Measurements from ENCODE around the gene VWA2. TPM values are rescaled to one million over a fixed set of nuclear protein-coding genes. Genes with fewer than 3 reads are reported as not detected.

Gene VWA2
- total RNA-seq, 6 experiments from 2014 or later = 0.07 TPM; not detected in 5

GRCh38 chr10:114246679-114247305 is 7.7 kb downstream of the VWA2 start:
- Mint-ChIP-seq H3K4me3 (no peak overlapping the region), H3K27me3 (ENCODE audit: insufficient read depth) (peaks cover 38% of the 10 kb centered on the region), H3K27ac (no peak overlapping the region), H3K4me1 (ENCODE audit: low read depth) (peaks cover 7% of the 10 kb centered on the region; the same call in 1 of the 2 replicates), H3K36me3 (ENCODE audit: low read depth) (no peaks in the 10 kb centered on the region), H3K9me3 (no peaks in the 10 kb centered on the region)
- TF ChIP-seq CTCF (IDR thresholded peaks at IDR 0.05) = no peak
- DNase-seq = no peak

GRCh38 chr10:114250236-114250635 is 11.2 kb downstream of the VWA2 start:
- H3K27me3 Mint-ChIP-seq (ENCODE audit: insufficient read depth) = peaks cover 18% of the 10 kb centered on the region
- TF ChIP-seq CTCF (IDR thresholded peaks at IDR 0.05) = no peak
- H3K4me3 Mint-ChIP-seq = no peak overlapping the region
- H3K4me1 Mint-ChIP-seq (ENCODE audit: low read depth) = peaks cover 6% of the 10 kb centered on the region; the same call in 1 of the 2 replicates
- H3K27ac Mint-ChIP-seq = no peak overlapping the region
- H3K36me3 Mint-ChIP-seq (ENCODE audit: low read depth) = no peaks in the 10 kb centered on the region
- peaks cover 8% of the 10 kb centered on the region for H3K9me3 Mint-ChIP-seq
- DNase-seq = no peak

- peaks cover 8% of the 10 kb centered on the region for H3K9me3 Mint-ChIP-seq
- no peaks in the 10 kb centered on the region for H3K36me3 Mint-ChIP-seq (ENCODE audit: low read depth)
- no peak for DNase-seq
- H3K4me3 Mint-ChIP-seq = no peak overlapping the region
- peaks cover 2% of the 10 kb centered on the region; the same call in 1 of the 2 replicates for H3K4me1 Mint-ChIP-seq (ENCODE audit: low read depth)
- no peak for TF ChIP-seq CTCF (IDR thresholded peaks at IDR 0.05)
- peaks cover 14% of the 10 kb centered on the region for H3K27me3 Mint-ChIP-seq (ENCODE audit: insufficient read depth)
- no peak overlapping the region for H3K27ac Mint-ChIP-seq
Measured at GRCh38 chr10:114250716-114251115, 11.7 kb downstream of the VWA2 start.

- H3K4me3 Mint-ChIP-seq = no peak overlapping the region
- no peaks in the 10 kb centered on the region for H3K36me3 Mint-ChIP-seq (ENCODE audit: low read depth)
Measured at GRCh38 chr10:114252092-114252491, 13.0 kb downstream of the VWA2 start.

GRCh38 chr10:114252883-114253282 is 13.8 kb downstream of the VWA2 start:
- Mint-ChIP-seq H3K36me3 (ENCODE audit: low read depth) (no peaks in the 10 kb centered on the region), H3K27ac (no peak overlapping the region), H3K4me1 (ENCODE audit: low read depth) (peaks cover 20% of the 10 kb centered on the region), H3K27me3 (ENCODE audit: insufficient read depth) (peaks cover 6% of the 10 kb centered on the region), H3K9me3 (peaks cover 8% of the 10 kb centered on the region), H3K4me3 (no peak overlapping the region)
- no peak for TF ChIP-seq CTCF (IDR thresholded peaks at IDR 0.05)
- no peak for DNase-seq

More at GRCh38 chr10:114252092-114252491, 13.0 kb downstream of the VWA2 start:
- TF ChIP-seq CTCF (IDR thresholded peaks at IDR 0.05) = no peak
- no peak for DNase-seq
- H3K27me3 Mint-ChIP-seq (ENCODE audit: insufficient read depth) = peaks cover 6% of the 10 kb centered on the region
- H3K27ac Mint-ChIP-seq = no peak overlapping the region
- H3K9me3 Mint-ChIP-seq = peaks cover 8% of the 10 kb centered on the region
- H3K4me1 Mint-ChIP-seq (ENCODE audit: low read depth) = peaks cover 12% of the 10 kb centered on the region

Data from HFFc6 (cell line).